Measurements from ENCODE around the gene PRLH. TPM values are rescaled to one million over a fixed set of nuclear protein-coding genes. Genes with fewer than 3 reads are reported as not detected.

The PRLH gene
- total RNA-seq, 1 experiment from 2014 or later: not detected

GRCh38 chr2:237538901-237539300, 27.5 kb upstream of the PRLH start:
- no peak overlapping the region for H3K4me3 Mint-ChIP-seq
- no peak for DNase-seq (ENCODE audit: low spot score)
- TF ChIP-seq AFF4 (CRISPR knock-in tag; IDR thresholded peaks at IDR 0.05; ENCODE audit: borderline replicate concordance): no peak
- TF ChIP-seq CREB1 (CRISPR knock-in tag; IDR thresholded peaks at IDR 0.05): no peak
- TF ChIP-seq RORB (CRISPR knock-in tag; IDR thresholded peaks at IDR 0.05): no peak
- no peak for TF ChIP-seq NR3C1 (CRISPR knock-in tag; conservative IDR thresholded peaks at IDR 0.05; ENCODE audit: low read depth)
- no peak for TF ChIP-seq GRHL2 (CRISPR knock-in tag; IDR thresholded peaks at IDR 0.05; ENCODE audit: insufficient replicate concordance, severe bottlenecking)
- TF ChIP-seq AR (CRISPR knock-in tag; IDR thresholded peaks at IDR 0.05): no peak
- no peak for TF ChIP-seq JUN (CRISPR knock-in tag; IDR thresholded peaks at IDR 0.05)
- TF ChIP-seq SMAD4 (CRISPR knock-in tag; IDR thresholded peaks at IDR 0.05): no peak
- no peak for TF ChIP-seq ATF1 (CRISPR knock-in tag; IDR thresholded peaks at IDR 0.05)
- no peak for TF ChIP-seq ZNF423 (CRISPR knock-in tag; IDR thresholded peaks at IDR 0.05)
- TF ChIP-seq OVOL2 (CRISPR knock-in tag; IDR thresholded peaks at IDR 0.05; ENCODE audit: borderline replicate concordance): no peak
- ChIA-PET CTCF (interaction anchor here (1.5 to 5.5 kb wide), 2 partner anchors 33 to 63 kb away, joined by 3 to 23 read pairs; no protein-coding TSS in a partner anchor), POLR2A (no interaction called here)
- no peak overlapping the region for H3K27ac Mint-ChIP-seq
- peaks cover 6% of the 10 kb centered on the region; the same call in 1 of the 2 replicates for H3K4me1 Mint-ChIP-seq
- no peaks in the 10 kb centered on the region for H3K9me3 Mint-ChIP-seq
- H3K36me3 Mint-ChIP-seq: peaks cover 2% of the 10 kb centered on the region; the same call in 1 of the 2 replicates
- no peaks in the 10 kb centered on the region; the same call in 1 of the 2 replicates for H3K27me3 Mint-ChIP-seq (ENCODE audit: low read depth)
- ATAC-seq: no peak

- ATAC-seq: no peak
- no peak overlapping the region for H3K27ac Mint-ChIP-seq
- TF ChIP-seq IRF2 (CRISPR knock-in tag; IDR thresholded peaks at IDR 0.05; ENCODE audit: borderline replicate concordance, low read depth): no peak
- no peak for TF ChIP-seq USF1 (CRISPR knock-in tag; IDR thresholded peaks at IDR 0.05)
- TF ChIP-seq HMGXB4 (CRISPR knock-in tag; IDR thresholded peaks at IDR 0.05): no peak
- no peak for TF ChIP-seq ATF6 (CRISPR knock-in tag; IDR thresholded peaks at IDR 0.05)
- TF ChIP-seq ZNF232 (CRISPR knock-in tag; IDR thresholded peaks at IDR 0.05): no peak
- no peak for TF ChIP-seq FOXP4 (CRISPR knock-in tag; IDR thresholded peaks at IDR 0.05)
- TF ChIP-seq NFYB (CRISPR knock-in tag; conservative IDR thresholded peaks at IDR 0.05; ENCODE audit: low read depth): no peak
- TF ChIP-seq PRRX2 (CRISPR knock-in tag; IDR thresholded peaks at IDR 0.05): no peak
- no peak for TF ChIP-seq CTCF (IDR thresholded peaks at IDR 0.05)
- no peak for TF ChIP-seq NR1H2 (CRISPR knock-in tag; IDR thresholded peaks at IDR 0.05)
Observed at GRCh38 chr2:237539681-237540080, 26.7 kb upstream of the PRLH start.

More at GRCh38 chr2:237539681-237540080, 26.7 kb upstream of the PRLH start:
- ChIA-PET POLR2A (no interaction called here), CTCF (interaction anchor here (1.5 to 5.5 kb wide), 3 partner anchors 27 to 64 kb away, joined by 3 to 23 read pairs (median 9); no protein-coding TSS in a partner anchor)
- Mint-ChIP-seq H3K4me3 (no peak overlapping the region), H3K36me3 (peaks cover 2% of the 10 kb centered on the region; the same call in 1 of the 2 replicates), H3K27me3 (ENCODE audit: low read depth) (no peaks in the 10 kb centered on the region; the same call in 1 of the 2 replicates), H3K9me3 (no peaks in the 10 kb centered on the region), H3K4me1 (peaks cover 6% of the 10 kb centered on the region; the same call in 1 of the 2 replicates)
- no peak for DNase-seq (ENCODE audit: low spot score)
